IMR-90 (cell line): ENCODE results near the gene HDGFL3. TPM values are rescaled to one million over a fixed set of nuclear protein-coding genes. Genes with fewer than 3 reads are reported as not detected.

ENCODE experiments used
- ATAC-seq: fragments of 200-7000 bp; cut with Tn5 transposase; 2 replicates; pipeline ENCODE4 v1.9.1; 2020; ENCODE audit warnings: low read depth, mild to moderate bottlenecking, moderate library complexity
- BruUV-seq: library from RNA; stranded (reverse); fragments of 400-500 nt; replicated peaks from 2 replicates; lab custom pipeline; 2021; lab: Mats Ljungman, UMichigan
- CTCF ChIA-PET: fragments of 300-600 bp; formaldehyde crosslinking; extraction: SDS; loops from one replicate; lab custom pipeline; 2021; ENCODE audit warnings: antibody characterized with exemption; lab: Yijun Ruan, JAX
- POLR2A ChIA-PET: fragments of 300-600 bp; sonication (Branson Sonifier 250); formaldehyde crosslinking; loops from one replicate; lab custom pipeline; 2022; ENCODE audit warnings: antibody characterized with exemption; ENCODE audit not compliant: unreplicated experiment; lab: Charles Lee
- DNase-seq: peaks from one replicate; pipeline ENCODE4 v3.0.0; 2013
- H2AFZ ChIP-seq: replicated peaks from 2 replicates; pipeline ENCODE3; 2013; ENCODE audit warnings: low read length, mild to moderate bottlenecking; ENCODE audit not compliant: poor library complexity
- H2AK5ac ChIP-seq: 2 replicates; pipeline ENCODE4 v1.6.1; 2013; ENCODE audit warnings: low read depth, low read length, inconsistent platforms
- H2AK9ac ChIP-seq: replicated peaks from 2 replicates; pipeline ENCODE3; 2013; ENCODE audit warnings: mild to moderate bottlenecking, low read depth, low read length, moderate library complexity; ENCODE audit not compliant: poor library complexity
- H2BK120ac ChIP-seq: 2 replicates; pipeline ENCODE4 v1.6.1; 2013; ENCODE audit warnings: low read depth, low read length, inconsistent platforms
- H2BK15ac ChIP-seq: 3 replicates; pipeline ENCODE4 v1.6.1; 2013; ENCODE audit warnings: low read depth, low read length, inconsistent platforms
- H2BK20ac ChIP-seq: 2 replicates; pipeline ENCODE4 v1.6.1; 2013; ENCODE audit warnings: low read depth, mild to moderate bottlenecking, inconsistent platforms, low read length, moderate library complexity
- H2BK5ac ChIP-seq: 2 replicates; pipeline ENCODE4 v1.6.1; 2013; ENCODE audit warnings: mild to moderate bottlenecking, low read depth, low read length, inconsistent platforms; ENCODE audit not compliant: poor library complexity, severe bottlenecking
- H3K14ac ChIP-seq: replicated peaks from 2 replicates; pipeline ENCODE4 v1.6.1; 2013; ENCODE audit warnings: low read depth, low read length, inconsistent platforms
- H3K18ac ChIP-seq: 2 replicates; pipeline ENCODE4 v1.6.1; 2013; ENCODE audit warnings: low read depth, low read length, control low read depth
- H3K23ac ChIP-seq: 2 replicates; pipeline ENCODE4 v1.6.1; 2013; ENCODE audit warnings: low read depth, low read length, inconsistent platforms
- H3K27ac ChIP-seq: 2 replicates; pipeline ENCODE4 v1.5.1; 2013; ENCODE audit warnings: mild to moderate bottlenecking, control low read depth, low read length; ENCODE audit not compliant: insufficient read depth
- H3K27me3 ChIP-seq: 2 replicates; pipeline ENCODE4 v1.6.1; 2013; ENCODE audit warnings: low read length; ENCODE audit not compliant: control insufficient read depth, insufficient read depth
- H3K36me3 ChIP-seq: 2 replicates; pipeline ENCODE4 v1.6.1; 2013; ENCODE audit warnings: low read length, mixed read lengths; ENCODE audit not compliant: control insufficient read depth, insufficient read depth
- H3K4ac ChIP-seq: 2 replicates; pipeline ENCODE4 v1.6.1; 2013; ENCODE audit warnings: low read depth, low read length, inconsistent platforms
- H3K4me1 ChIP-seq: 2 replicates; pipeline ENCODE4 v1.6.1; 2013; ENCODE audit warnings: low read length, mixed read lengths; ENCODE audit not compliant: control insufficient read depth, insufficient read depth
- H3K4me2 ChIP-seq: 2 replicates; pipeline ENCODE4 v1.6.1; 2013; ENCODE audit warnings: low read depth, mild to moderate bottlenecking, control low read depth, low read length, moderate library complexity
- H3K4me3 ChIP-seq: 2 replicates; pipeline ENCODE4 v1.5.1; 2013; ENCODE audit warnings: low read depth, mild to moderate bottlenecking, control low read depth, low read length, moderate library complexity; ENCODE audit not compliant: insufficient read depth
- H3K56ac ChIP-seq: 2 replicates; pipeline ENCODE4 v1.6.1; 2013; ENCODE audit warnings: low read length, inconsistent platforms; ENCODE audit not compliant: insufficient read depth; ENCODE audit errors: extremely low read depth
- H3K79me1 ChIP-seq, 2 experiments: 2 replicates each; pipeline ENCODE4 v1.6.1; 2013; ENCODE audit warnings: low read length in 2 of 2, inconsistent platforms in 1 of 2, low read depth in 1 of 2
- H3K9ac ChIP-seq: 2 replicates; pipeline ENCODE4 v1.6.1; 2013; ENCODE audit warnings: low read depth, low read length, control low read depth
- H3K9me1 ChIP-seq: 2 replicates; pipeline ENCODE4 v1.6.1; 2013; ENCODE audit warnings: low read length, inconsistent platforms; ENCODE audit not compliant: insufficient read depth
- H3K9me3 ChIP-seq: 2 replicates; pipeline ENCODE4 v1.6.1; 2013; ENCODE audit warnings: low read length; ENCODE audit not compliant: control insufficient read depth, insufficient read depth
- H4K20me1 ChIP-seq: 2 replicates; pipeline ENCODE4 v1.6.1; 2013; ENCODE audit warnings: low read length, inconsistent platforms; ENCODE audit not compliant: insufficient read depth
- H4K5ac ChIP-seq: 2 replicates; pipeline ENCODE4 v1.6.1; 2013; ENCODE audit warnings: mild to moderate bottlenecking, low read depth, low read length, control low read depth
- H4K8ac ChIP-seq, 2 experiments: 2 replicates each; pipeline ENCODE4 v1.6.1; 2013; ENCODE audit warnings: low read depth in 2 of 2, low read length in 2 of 2, control low read depth in 1 of 2, inconsistent platforms in 1 of 2
- H4K91ac ChIP-seq: 2 replicates; pipeline ENCODE4 v1.6.1; 2013; ENCODE audit warnings: low read depth, low read length, inconsistent platforms; ENCODE audit not compliant: insufficient read depth
- CHD1 ChIP-seq: IDR thresholded peaks from 2 replicates; pipeline ENCODE4 v1.6.1; 2012; ENCODE audit warnings: low read depth, low read length, improper control_type of control experiment
- MAFK ChIP-seq: IDR thresholded peaks from 2 replicates; pipeline ENCODE4 v1.6.1; 2012; ENCODE audit warnings: low read depth, low read length, improper control_type of control experiment
- RAD21 ChIP-seq: IDR thresholded peaks from 2 replicates; pipeline ENCODE4 v1.6.1; 2012; ENCODE audit warnings: low read length, improper control_type of control experiment
- SMC3 ChIP-seq: fragments of 150-350 bp; IDR thresholded peaks from 2 replicates; pipeline ENCODE4 v1.6.1; 2016; ENCODE audit warnings: low read depth, mild to moderate bottlenecking, antibody characterized with exemption, low read length, moderate library complexity
- WGBS, 2 experiments: methylation state at CpG; one replicate each; pipeline versions ENCODE4 v1.1.5 to v1.1.7; 2013; ENCODE audit warnings: missing lambda C conversion rate in 2 of 2; ENCODE audit not compliant: insufficient read length in 1 of 2; ENCODE audit errors: extremely low coverage in 2 of 2; 5-methylcytosine and 5-hydroxymethylcytosine counted together
- dilution Hi-C: fragments of 300-500 bp; cut with HindIII; formaldehyde crosslinking; loops from one replicate; pipeline ENCODE4 v1.14.3; 2018; ENCODE audit warnings: low sequenced_read_pairs; ENCODE audit not compliant: unreplicated experiment
- in situ Hi-C: fragments of 300-500 bp; cut with MboI; formaldehyde crosslinking; loops from 3 replicates; pipeline ENCODE4 v1.14.3; 2019; ENCODE audit warnings: low sequenced_read_pairs, inconsistent platforms, mixed read lengths
- intact Hi-C: fragments of 100-400 bp; cut with micrococcal nuclease; formaldehyde crosslinking; loops from 2 replicates; pipeline ENCODE4 v1.10.0; 2022
- polyA plus RNA-seq, 3 experiments: library from polyadenylated mRNA; depleted of rRNA; stranded (reverse); fragments of >200 nt; gene quantifications; 2 replicates each; pipeline ENCODE4 v1.2.3, GENCODE V29; 2012; ENCODE audit warnings: low replicate concordance in 1 of 3
- total RNA-seq: library from RNA; depleted of rRNA; stranded (reverse); fragments of >200 nt; gene quantifications from 2 replicates; pipeline ENCODE4 v1.2.3, GENCODE V29; 2012

Gene HDGFL3
- total and polyA plus RNA-seq, 2 of the 4 experiments (the other 2 are of a cell fraction), result 9.5 to 18.1 TPM

GRCh38 chr15:83112233-83112955, 95.2 kb downstream of the HDGFL3 start (continued):
- TF ChIP-seq CHD1, result no peak; the same call in 1 of the 2 replicates
- TF ChIP-seq MAFK, result no peak
- TF ChIP-seq SMC3, result peak; percentile 23

DNA sequence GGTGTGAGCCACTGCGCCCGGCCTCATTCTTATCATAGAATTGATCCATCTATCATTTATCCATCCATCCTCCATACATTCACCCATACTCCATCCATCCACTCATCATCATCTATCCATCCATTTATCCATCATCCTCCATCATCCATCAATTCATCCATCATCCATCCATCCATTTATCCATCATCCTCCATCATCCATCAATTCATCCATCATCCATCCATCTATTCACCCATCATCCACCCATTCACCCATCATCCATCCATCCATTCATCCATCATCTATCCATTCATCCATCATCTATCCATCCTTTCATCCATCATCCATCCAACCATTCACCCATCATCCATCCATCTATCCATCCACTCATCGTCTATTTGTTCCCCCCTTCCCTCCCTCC, 96.5 kb downstream of the HDGFL3 start:
- Histone ChIP-seq H2AFZ (no peak overlapping the region), H3K9me1 (peaks cover 35% of the 10 kb centered on the region), H3K4me2 (no peak overlapping the region), H3K36me3 (no peaks in the 10 kb centered on the region; the same call in 1 of the 2 replicates), H3K23ac (no peak overlapping the region), H2AK5ac (no peak overlapping the region; the same call in 1 of the 2 replicates), H4K8ac (0 out of 4 replicates have a peak overlapping the region, but pooled peaks of 1 of the 2 experiments have one; percentile 65), H3K14ac (no peak overlapping the region), H3K79me1 (peaks cover 8 to 44% of the 10 kb centered on the region in 2 experiments; a peak in 3 of 4 replicates), H3K27ac (no peak overlapping the region), H3K56ac (no peak overlapping the region), H3K9me3 (no peaks in the 10 kb centered on the region), H4K20me1 (peaks cover 3% of the 10 kb centered on the region; the same call in 1 of the 2 replicates), H3K4me1 (peaks cover 18% of the 10 kb centered on the region), H4K5ac (no peak overlapping the region), H4K91ac (0 out of 2 replicates have a peak overlapping the region, but pooled peaks have one; percentile 84), H3K27me3 (no peaks in the 10 kb centered on the region), H3K9ac (no peak overlapping the region), H2BK5ac (peak overlapping the region; percentile 22), H2BK20ac (no peak overlapping the region), H2BK15ac (peak overlapping the region; percentile 90; the same call in 1 of the 3 replicates), H2AK9ac (peak overlapping the region; percentile 44), H3K4me3 (no peak overlapping the region), H3K18ac (no peak overlapping the region), H3K4ac (no peak overlapping the region), H2BK120ac (no peak overlapping the region)
- intact Hi-C loops, result no loop called here
- ATAC-seq (no peak), DNase-seq (no peak)
- in situ Hi-C loops, result no loop called here
- WGBS, 2 experiments, result 94 to 100% methylated on average over 1 to 2 of the region's 3 CpGs
- POLR2A ChIA-PET, result no interaction called here
- CTCF ChIA-PET, result no interaction called here
- no peak for TF ChIP-seq RAD21
- dilution Hi-C loops, result no loop called here
- BruUV-seq, result no TSS peak
